OCI-LY7 (cell line): ENCODE measurements around the gene AKR1A1. TPM values are rescaled to one million over a fixed set of nuclear protein-coding genes. Genes with fewer than 3 reads are reported as not detected.

ENCODE experiments used
- BruUV-seq: library from RNA; stranded (reverse); fragments of 400-500 nt; replicated peaks from 2 replicates; lab custom pipeline; 2021; lab: Mats Ljungman, UMichigan
- CTCF ChIA-PET: fragments of 300-600 bp; sonication (Branson Sonifier 250); formaldehyde crosslinking; loops from one replicate; lab custom pipeline; 2022; ENCODE audit warnings: antibody characterized with exemption; ENCODE audit not compliant: unreplicated experiment; lab: Charles Lee
- POLR2A ChIA-PET: fragments of 300-600 bp; sonication (Branson Sonifier 250); formaldehyde crosslinking; loops from one replicate; lab custom pipeline; 2022; ENCODE audit warnings: antibody characterized with exemption; lab: Charles Lee
- DNase-seq: peaks from one replicate; pipeline ENCODE4 v3.0.0-alpha.2; 2015; ENCODE audit warnings: low spot score
- H2AFZ ChIP-seq: fragments of 200-600 bp; sonication (generic), shearing (Covaris generic); 2 replicates; pipeline ENCODE4 v1.6.1; 2014; ENCODE audit warnings: mild to moderate bottlenecking, antibody characterized with exemption, low read length, moderate library complexity
- H3K27ac ChIP-seq: fragments of 200-600 bp; sonication (generic); 2 replicates; pipeline ENCODE4 v1.5.1; 2014; ENCODE audit warnings: mixed run types, low read depth, mild to moderate bottlenecking, moderate library complexity, low read length, inconsistent platforms; ENCODE audit not compliant: poor library complexity, severe bottlenecking
- H3K36me3 ChIP-seq: fragments of 200-600 bp; sonication (generic); 2 replicates; pipeline ENCODE4 v1.6.1; 2014; ENCODE audit warnings: mild to moderate bottlenecking, antibody characterized with exemption, low read length, moderate library complexity, mixed read lengths; ENCODE audit not compliant: insufficient read depth
- H3K4me1 ChIP-seq: fragments of 200-600 bp; sonication (generic); 2 replicates; pipeline ENCODE4 v1.5.1; 2014; ENCODE audit warnings: mild to moderate bottlenecking, low read length; ENCODE audit not compliant: insufficient read depth, poor library complexity, severe bottlenecking
- H3K4me2 ChIP-seq: fragments of 200-600 bp; sonication (generic); 2 replicates; pipeline ENCODE4 v1.6.1; 2014; ENCODE audit warnings: mild to moderate bottlenecking, low read length
- H3K4me3 ChIP-seq: fragments of 200-600 bp; sonication (generic); 2 replicates; pipeline ENCODE4 v1.5.1; 2014; ENCODE audit warnings: mild to moderate bottlenecking, low read depth, low read length; ENCODE audit not compliant: poor library complexity, severe bottlenecking
- H3K79me2 ChIP-seq: fragments of 200-600 bp; sonication (generic); 2 replicates; pipeline ENCODE4 v1.6.1; 2016; ENCODE audit warnings: low read depth, mild to moderate bottlenecking, low read length, moderate library complexity, mixed read lengths; ENCODE audit not compliant: insufficient read depth
- H3K9me2 ChIP-seq: fragments of 200-600 bp; sonication (generic); 2 replicates; pipeline ENCODE4 v1.6.1; 2016; ENCODE audit warnings: mild to moderate bottlenecking, low read length, mixed read lengths; ENCODE audit not compliant: insufficient read depth
- H3K9me3 ChIP-seq: fragments of 200-600 bp; sonication (generic); 2 replicates; pipeline ENCODE4 v1.6.1; 2014; ENCODE audit warnings: mild to moderate bottlenecking, mixed run types, low read length, mixed read lengths
- H4K20me1 ChIP-seq: fragments of 200-600 bp; sonication (generic); 2 replicates; pipeline ENCODE4 v1.6.1; 2014; ENCODE audit warnings: mild to moderate bottlenecking, antibody characterized with exemption, low read length, moderate library complexity, mixed read lengths; ENCODE audit not compliant: insufficient read depth
- EZH2phosphoT487 ChIP-seq: fragments of 200-600 bp; sonication (generic); IDR thresholded peaks from 2 replicates; pipeline ENCODE4 v1.6.1; 2018; ENCODE audit warnings: low read depth, borderline replicate concordance, mild to moderate bottlenecking, mixed run types, antibody characterized with exemption, low read length, moderate library complexity, mixed read lengths
- intact Hi-C: fragments of 100-400 bp; cut with micrococcal nuclease; formaldehyde crosslinking; loops from one replicate; pipeline ENCODE4 v1.10.0; 2022; ENCODE audit not compliant: unreplicated experiment
- total RNA-seq, 2 experiments: library from RNA; depleted of rRNA in 1 of 2; stranded (reverse); fragments of >200 nt in 1 of 2; shearing (Covaris generic) in 1 of 2; gene quantifications; 2 replicates each; pipeline ENCODE4 v1.2.3, GENCODE V29; 2014 to 2022
- TF ChIP-seq, protein P1 (sequence below): fragments of 200-600 bp; sonication (generic); conservative IDR thresholded peaks from 2 replicates; pipeline ENCODE4 v1.5.1; 2014; ENCODE audit warnings: mild to moderate bottlenecking, antibody characterized with exemption, low read length, moderate library complexity, mixed read lengths

The AKR1A1 gene
- total RNA-seq, 2 experiments from 2014 or later = 141 to 142 TPM

DNA sequence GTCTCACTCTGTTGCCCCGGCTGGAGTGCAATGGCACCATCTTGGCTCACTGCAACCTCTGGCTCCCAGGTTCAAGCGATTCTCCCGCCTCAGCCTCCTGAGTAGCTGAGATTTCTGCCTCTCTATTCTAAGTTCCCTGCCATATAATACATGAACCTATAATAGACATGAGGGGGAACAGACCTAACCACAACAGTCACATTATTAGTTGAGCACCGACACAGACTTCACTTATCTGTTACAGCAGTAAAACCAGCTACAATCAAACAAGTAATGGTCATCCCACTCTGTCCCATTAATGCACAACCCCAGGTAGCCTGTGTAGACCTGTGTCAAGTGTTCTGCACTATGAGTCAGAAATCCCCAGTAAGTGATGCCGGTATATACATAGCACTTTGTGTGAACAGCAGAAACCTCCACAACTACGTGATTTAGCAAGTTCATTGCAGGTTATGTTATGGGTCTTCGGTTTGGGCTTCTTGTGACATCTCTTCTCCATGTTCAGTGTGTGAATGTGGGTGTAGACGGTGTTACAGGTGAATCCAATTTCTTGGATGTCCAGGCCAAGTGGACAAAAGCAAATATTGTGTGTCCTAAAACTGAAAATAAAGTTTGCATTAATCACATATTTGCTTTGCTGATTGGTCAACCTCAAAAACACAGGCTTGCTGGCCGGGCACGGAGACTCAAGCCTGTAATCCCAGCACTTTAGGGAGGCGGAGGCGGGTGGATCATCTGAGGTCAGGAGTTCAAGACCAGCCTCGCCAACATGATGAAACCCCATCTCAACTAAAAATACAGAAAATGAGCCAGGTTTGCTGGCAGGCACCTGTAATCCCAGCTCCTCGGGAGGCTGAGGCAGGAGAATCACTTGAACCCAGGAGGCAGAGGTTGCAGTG lies 46.9 kb upstream of the AKR1A1 start:
- Histone ChIP-seq H3K27ac (no peak overlapping the region), H3K9me2 (no peaks in the 10 kb centered on the region), H3K36me3 (peaks cover 16% of the 10 kb centered on the region), H2AFZ (no peak overlapping the region), H3K79me2 (peaks cover 8% of the 10 kb centered on the region; the same call in 1 of the 2 replicates), H3K4me3 (no peak overlapping the region), H3K9me3 (no peaks in the 10 kb centered on the region), H4K20me1 (no peaks in the 10 kb centered on the region), H3K4me1 (peaks cover 16% of the 10 kb centered on the region), H3K4me2 (no peak overlapping the region)
- ChIA-PET POLR2A (interaction anchor here (0.6 kb wide), 1 partner anchor 75 kb away, joined by 3 read pairs; no protein-coding TSS in a partner anchor), CTCF (no interaction called here)
- no peak for DNase-seq
- no TSS peak for BruUV-seq
- no peak for TF ChIP-seq EZH2phosphoT487
- TF ChIP-seq, protein P1, sequence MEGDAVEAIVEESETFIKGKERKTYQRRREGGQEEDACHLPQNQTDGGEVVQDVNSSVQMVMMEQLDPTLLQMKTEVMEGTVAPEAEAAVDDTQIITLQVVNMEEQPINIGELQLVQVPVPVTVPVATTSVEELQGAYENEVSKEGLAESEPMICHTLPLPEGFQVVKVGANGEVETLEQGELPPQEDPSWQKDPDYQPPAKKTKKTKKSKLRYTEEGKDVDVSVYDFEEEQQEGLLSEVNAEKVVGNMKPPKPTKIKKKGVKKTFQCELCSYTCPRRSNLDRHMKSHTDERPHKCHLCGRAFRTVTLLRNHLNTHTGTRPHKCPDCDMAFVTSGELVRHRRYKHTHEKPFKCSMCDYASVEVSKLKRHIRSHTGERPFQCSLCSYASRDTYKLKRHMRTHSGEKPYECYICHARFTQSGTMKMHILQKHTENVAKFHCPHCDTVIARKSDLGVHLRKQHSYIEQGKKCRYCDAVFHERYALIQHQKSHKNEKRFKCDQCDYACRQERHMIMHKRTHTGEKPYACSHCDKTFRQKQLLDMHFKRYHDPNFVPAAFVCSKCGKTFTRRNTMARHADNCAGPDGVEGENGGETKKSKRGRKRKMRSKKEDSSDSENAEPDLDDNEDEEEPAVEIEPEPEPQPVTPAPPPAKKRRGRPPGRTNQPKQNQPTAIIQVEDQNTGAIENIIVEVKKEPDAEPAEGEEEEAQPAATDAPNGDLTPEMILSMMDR = no peak
- intact Hi-C loops = no loop called here

DNA sequence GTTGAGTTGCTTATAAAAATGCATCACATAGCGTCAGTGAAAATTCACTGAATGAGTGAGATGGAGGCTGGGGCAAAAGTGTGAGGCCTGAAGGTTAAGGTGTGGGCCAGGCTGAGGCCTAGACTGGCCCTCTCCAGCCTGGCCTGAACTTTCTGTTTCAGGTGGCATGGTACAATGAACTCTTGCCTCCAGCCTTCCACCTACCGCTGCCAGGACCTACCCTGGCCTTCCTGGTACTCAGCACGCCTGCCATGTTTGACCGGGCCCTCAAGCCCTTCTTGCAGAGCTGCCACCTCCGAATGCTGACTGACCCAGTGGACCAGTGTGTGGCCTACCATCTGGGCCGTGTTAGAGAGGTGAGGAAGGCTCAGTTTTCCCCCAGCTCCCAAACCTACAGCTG lies 43.4 kb upstream of the AKR1A1 start:
- no peak overlapping the region for H3K27ac ChIP-seq
- H4K20me1 ChIP-seq = no peaks in the 10 kb centered on the region
- ChIA-PET POLR2A (interaction anchor here (0.6 kb wide), 1 partner anchor 151 kb away, joined by 3 read pairs; no protein-coding TSS in a partner anchor), CTCF (no interaction called here)
- H3K4me1 ChIP-seq = no peaks in the 10 kb centered on the region
- H3K4me3 ChIP-seq = no peak overlapping the region
- no peaks in the 10 kb centered on the region for H3K9me3 ChIP-seq
- peaks cover 51% of the 10 kb centered on the region for H3K36me3 ChIP-seq
- no peak for DNase-seq
- TF ChIP-seq, protein P1 = no peak
- no peak for TF ChIP-seq EZH2phosphoT487
- no TSS peak for BruUV-seq
- no peak overlapping the region for H3K4me2 ChIP-seq
- intact Hi-C loops = no loop called here
- no peaks in the 10 kb centered on the region for H3K79me2 ChIP-seq
- H3K9me2 ChIP-seq = no peaks in the 10 kb centered on the region
- H2AFZ ChIP-seq = no peak overlapping the region

DNA sequence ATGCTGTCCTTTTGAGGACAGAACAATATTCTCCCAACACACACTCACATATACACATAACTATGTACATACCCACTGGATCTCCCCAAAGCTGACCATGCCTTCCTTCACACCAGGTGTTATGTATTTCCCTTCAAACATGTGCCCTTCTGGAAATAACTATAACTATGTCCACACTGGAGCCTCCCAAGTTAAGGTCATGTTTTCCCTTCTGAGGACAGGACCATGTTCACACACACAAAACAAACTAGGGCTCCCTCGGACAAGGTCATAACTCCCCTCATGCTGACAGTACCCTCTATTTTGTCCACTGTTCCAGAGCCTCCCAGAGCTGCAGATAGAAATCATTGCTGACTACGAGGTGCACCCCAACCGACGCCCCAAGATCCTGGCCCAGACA lies 42.7 kb upstream of the AKR1A1 start:
- POLR2A ChIA-PET = no interaction called here
- Histone ChIP-seq H3K4me3 (no peak overlapping the region), H3K36me3 (peaks cover 58% of the 10 kb centered on the region), H3K4me2 (no peak overlapping the region), H4K20me1 (no peaks in the 10 kb centered on the region), H3K9me3 (no peaks in the 10 kb centered on the region), H3K9me2 (no peaks in the 10 kb centered on the region), H3K27ac (no peak overlapping the region), H3K79me2 (no peaks in the 10 kb centered on the region), H3K4me1 (no peaks in the 10 kb centered on the region), H2AFZ (no peak overlapping the region)
- CTCF ChIA-PET = no interaction called here
- TF ChIP-seq, protein P1 = no peak
- TF ChIP-seq EZH2phosphoT487 = no peak
- intact Hi-C loops = no loop called here
- no TSS peak for BruUV-seq
- DNase-seq = no peak
